Measurements from ENCODE around the gene PUM1.

DNA sequence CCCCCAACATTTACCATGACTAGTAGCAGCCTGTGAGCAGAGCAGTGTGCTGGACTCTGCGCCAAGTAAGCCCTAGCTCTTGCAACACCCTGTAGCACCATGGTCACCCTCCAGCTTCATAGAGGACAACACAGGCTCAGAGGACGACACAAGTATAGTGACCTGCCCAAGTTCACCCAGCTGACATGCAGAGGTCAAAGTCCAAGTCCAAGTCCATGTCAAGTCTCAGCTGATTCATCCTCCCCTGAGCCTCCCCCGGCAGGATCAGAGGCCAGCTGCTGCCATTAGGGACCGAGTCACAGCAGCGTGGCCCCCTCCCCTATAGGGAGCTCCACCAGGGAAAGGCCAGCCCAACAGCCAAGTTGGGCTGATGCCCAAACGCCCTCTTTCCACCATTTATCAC lies 172.8 kb downstream of the PUM1 start:
- TF ChIP-seq, protein P1, sequence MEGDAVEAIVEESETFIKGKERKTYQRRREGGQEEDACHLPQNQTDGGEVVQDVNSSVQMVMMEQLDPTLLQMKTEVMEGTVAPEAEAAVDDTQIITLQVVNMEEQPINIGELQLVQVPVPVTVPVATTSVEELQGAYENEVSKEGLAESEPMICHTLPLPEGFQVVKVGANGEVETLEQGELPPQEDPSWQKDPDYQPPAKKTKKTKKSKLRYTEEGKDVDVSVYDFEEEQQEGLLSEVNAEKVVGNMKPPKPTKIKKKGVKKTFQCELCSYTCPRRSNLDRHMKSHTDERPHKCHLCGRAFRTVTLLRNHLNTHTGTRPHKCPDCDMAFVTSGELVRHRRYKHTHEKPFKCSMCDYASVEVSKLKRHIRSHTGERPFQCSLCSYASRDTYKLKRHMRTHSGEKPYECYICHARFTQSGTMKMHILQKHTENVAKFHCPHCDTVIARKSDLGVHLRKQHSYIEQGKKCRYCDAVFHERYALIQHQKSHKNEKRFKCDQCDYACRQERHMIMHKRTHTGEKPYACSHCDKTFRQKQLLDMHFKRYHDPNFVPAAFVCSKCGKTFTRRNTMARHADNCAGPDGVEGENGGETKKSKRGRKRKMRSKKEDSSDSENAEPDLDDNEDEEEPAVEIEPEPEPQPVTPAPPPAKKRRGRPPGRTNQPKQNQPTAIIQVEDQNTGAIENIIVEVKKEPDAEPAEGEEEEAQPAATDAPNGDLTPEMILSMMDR (IDR thresholded peaks at IDR 0.05): no peak
- no peak for TF ChIP-seq POLR2AphosphoS5 (IDR thresholded peaks at IDR 0.05; ENCODE audit: insufficient read depth in 1 of 2, low read depth in 1 of 2)

Measured in vagina (tissue), 2 donors.